Spinal cord (tissue), 10 donors: ENCODE results near the gene FAM3B. TPM values are rescaled to one million over a fixed set of nuclear protein-coding genes. Genes with fewer than 3 reads are reported as not detected.

Source experiments
- DNase-seq, 6 donors: peaks; one replicate each; pipeline versions ENCODE4 v3.0.0 to v3.0.0-alpha.2; 2013 to 2015; ENCODE audit warnings: low spot score in 6 of 6, low read depth in 4 of 6
- H3K27ac ChIP-seq: one replicate; pipeline ENCODE4 v1.5.1; 2013; ENCODE audit warnings: low read depth, low read length, control low read depth
- H3K27me3 ChIP-seq: one replicate; pipeline ENCODE4 v1.6.1; 2013; ENCODE audit warnings: low read length; ENCODE audit not compliant: control insufficient read depth, insufficient read depth
- H3K36me3 ChIP-seq: one replicate; pipeline ENCODE4 v1.6.1; 2013; ENCODE audit warnings: low read length; ENCODE audit not compliant: control insufficient read depth, insufficient read depth
- H3K4me1 ChIP-seq: one replicate; pipeline ENCODE4 v1.6.1; 2013; ENCODE audit warnings: low read length; ENCODE audit not compliant: control insufficient read depth, insufficient read depth
- H3K4me3 ChIP-seq: one replicate; pipeline ENCODE4 v1.5.1; 2013; ENCODE audit warnings: low read depth, low read length, control low read depth
- H3K9me3 ChIP-seq: one replicate; pipeline ENCODE4 v1.6.1; 2013; ENCODE audit warnings: low read length; ENCODE audit not compliant: control insufficient read depth, insufficient read depth
- WGBS: methylation state at CpG from one replicate; pipeline ENCODE4 v1.1.5; 2013; ENCODE audit warnings: missing lambda C conversion rate; ENCODE audit not compliant: insufficient coverage; 5-methylcytosine and 5-hydroxymethylcytosine counted together
- polyA plus RNA-seq, 2 donors: library from polyadenylated mRNA; unstranded; fragments of 120-200 nt; gene quantifications; one replicate each; pipeline ENCODE4 v1.2.1, GENCODE V29; 2013; ENCODE audit not compliant: insufficient read length in 2 of 2
- total RNA-seq, 2 donors: library from RNA; depleted of rRNA in 1 of 2; stranded (reverse); fragments of 120-200 nt in 1 of 2; fragments of >200 nt in 1 of 2; gene quantifications; one replicate each; pipeline versions ENCODE4 v1.2.3 to v1.2.4, GENCODE V29; 2013 to 2014
- donor health status: healthy.

Gene FAM3B
- total and polyA plus RNA-seq, 4 donors, result 0.24 to 1.7 (median 0.62) TPM

DNA sequence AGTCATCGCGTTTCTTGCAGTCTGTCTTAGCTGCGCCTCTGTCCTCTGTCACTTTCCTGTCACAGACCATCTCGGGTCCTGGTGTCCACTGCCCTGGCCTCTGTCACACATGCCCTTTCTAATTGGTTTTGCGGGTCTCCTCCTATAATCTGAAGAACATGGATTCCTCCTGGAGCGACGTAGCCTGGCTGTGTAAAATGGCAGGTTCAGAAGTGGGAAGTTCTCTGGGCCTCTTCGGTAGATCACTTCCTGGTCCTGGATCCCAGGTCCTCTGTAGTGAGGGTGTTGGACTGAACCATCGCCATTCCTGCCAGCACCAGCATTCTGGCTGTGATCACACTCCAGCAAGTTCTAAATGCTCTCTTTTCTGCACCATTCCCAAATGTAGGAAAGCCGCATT, 857 bp downstream of the FAM3B start:
- peaks cover 13% of the 10 kb centered on the region for H3K4me1 ChIP-seq
- H3K27ac ChIP-seq, result no peak overlapping the region
- no peaks in the 10 kb centered on the region for H3K9me3 ChIP-seq
- H3K4me3 ChIP-seq, result no peak overlapping the region
- peak in 1 of 6 donors; percentile 20 for DNase-seq
- 71% methylated on average over 7 of the region's 10 CpGs for WGBS
- peaks cover 23% of the 10 kb centered on the region for H3K27me3 ChIP-seq
- H3K36me3 ChIP-seq, result no peaks in the 10 kb centered on the region

DNA sequence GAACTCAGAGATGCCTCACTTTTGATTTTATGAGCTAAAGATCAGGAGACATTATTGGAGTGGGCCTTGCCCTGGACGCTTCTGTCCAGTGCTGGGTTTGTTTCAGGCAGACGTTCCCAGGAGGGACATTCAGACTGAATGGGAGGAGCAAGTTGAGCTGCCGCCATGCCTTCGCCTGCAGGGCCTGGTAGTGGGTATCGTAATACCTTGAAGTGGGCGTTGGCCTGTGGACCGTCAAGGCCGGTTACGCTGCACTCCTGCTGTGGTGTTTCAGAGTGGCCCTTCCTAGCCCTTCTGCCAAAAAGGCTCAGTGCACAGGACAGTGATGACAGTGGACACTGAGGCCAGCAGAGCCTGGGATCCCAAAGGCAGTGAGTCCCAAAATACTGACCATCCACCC, 1.6 kb downstream of the FAM3B start:
- no peak overlapping the region for H3K4me3 ChIP-seq
- no peak for DNase-seq
- H3K9me3 ChIP-seq, result no peaks in the 10 kb centered on the region
- peaks cover 13% of the 10 kb centered on the region for H3K4me1 ChIP-seq
- H3K36me3 ChIP-seq, result no peaks in the 10 kb centered on the region
- 92% methylated on average over 8 of the region's 9 CpGs for WGBS
- H3K27ac ChIP-seq, result no peak overlapping the region
- peaks cover 23% of the 10 kb centered on the region for H3K27me3 ChIP-seq

DNA sequence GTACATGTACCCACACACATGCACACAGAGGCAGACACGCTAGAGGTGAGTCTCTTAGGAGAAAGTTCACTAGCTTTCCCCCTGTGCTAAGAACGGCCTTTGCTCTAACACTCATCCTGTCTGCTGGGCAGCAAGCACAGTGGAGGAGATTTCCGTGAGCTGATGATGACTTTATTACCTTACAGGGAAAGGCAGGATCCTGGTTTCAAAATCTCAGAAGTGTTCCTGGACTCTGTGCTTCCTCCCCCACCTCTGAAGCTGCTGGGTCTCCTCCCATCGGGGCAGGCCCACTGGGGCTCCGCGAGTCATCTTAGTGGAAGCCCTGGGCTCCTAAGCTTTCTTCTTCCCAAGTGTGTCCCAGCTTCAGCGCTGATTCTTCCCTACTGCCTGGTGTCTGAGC, 2.7 kb downstream of the FAM3B start:
- no peak for DNase-seq
- no peaks in the 10 kb centered on the region for H3K9me3 ChIP-seq
- 90% methylated on average over 6 of the region's 7 CpGs for WGBS
- H3K36me3 ChIP-seq, result no peaks in the 10 kb centered on the region
- peaks cover 13% of the 10 kb centered on the region for H3K4me1 ChIP-seq
- no peak overlapping the region for H3K4me3 ChIP-seq
- peaks cover 23% of the 10 kb centered on the region for H3K27me3 ChIP-seq
- no peak overlapping the region for H3K27ac ChIP-seq

DNA sequence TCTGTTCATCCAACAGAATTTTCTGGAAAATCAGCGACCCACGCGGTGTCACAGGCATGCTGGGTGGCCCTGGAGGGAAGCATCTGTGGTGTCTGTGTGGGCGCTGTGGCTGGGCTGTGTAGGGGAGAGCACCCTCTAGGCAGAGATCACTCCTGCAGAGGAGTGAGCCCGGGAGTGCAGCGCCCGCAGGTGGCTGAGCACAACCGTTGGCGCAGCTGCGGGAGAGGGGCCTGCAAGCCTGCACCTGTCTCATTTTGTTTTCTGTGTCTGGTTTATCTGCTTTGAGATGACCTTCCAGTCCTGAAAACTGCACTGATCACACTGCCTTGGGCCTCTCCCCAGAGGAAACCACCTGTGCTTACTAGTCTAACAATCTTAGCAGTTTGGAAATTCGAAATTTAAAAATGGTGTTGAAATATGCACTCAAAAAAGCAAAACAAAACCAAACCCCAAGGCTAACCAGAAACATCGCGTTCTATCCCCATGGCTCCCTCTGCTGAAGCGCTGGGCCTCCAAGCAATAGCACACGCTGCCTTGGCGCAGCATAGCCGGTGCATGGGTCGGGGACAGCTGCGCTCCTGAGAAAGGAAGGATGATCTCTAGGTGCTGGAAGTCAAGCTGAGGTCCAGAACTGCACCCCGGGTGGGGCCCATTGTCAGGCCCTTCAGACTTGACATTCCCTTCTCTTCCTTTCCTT, 4.8 kb downstream of the FAM3B start:
- no peak for DNase-seq
- no peaks in the 10 kb centered on the region for H3K9me3 ChIP-seq
- peaks cover 9% of the 10 kb centered on the region for H3K4me1 ChIP-seq
- 82% methylated on average over 19 of the region's 20 CpGs for WGBS
- H3K27me3 ChIP-seq, result peaks cover 11% of the 10 kb centered on the region
- H3K36me3 ChIP-seq, result no peaks in the 10 kb centered on the region
- H3K4me3 ChIP-seq, result no peak overlapping the region
- H3K27ac ChIP-seq, result no peak overlapping the region

DNA sequence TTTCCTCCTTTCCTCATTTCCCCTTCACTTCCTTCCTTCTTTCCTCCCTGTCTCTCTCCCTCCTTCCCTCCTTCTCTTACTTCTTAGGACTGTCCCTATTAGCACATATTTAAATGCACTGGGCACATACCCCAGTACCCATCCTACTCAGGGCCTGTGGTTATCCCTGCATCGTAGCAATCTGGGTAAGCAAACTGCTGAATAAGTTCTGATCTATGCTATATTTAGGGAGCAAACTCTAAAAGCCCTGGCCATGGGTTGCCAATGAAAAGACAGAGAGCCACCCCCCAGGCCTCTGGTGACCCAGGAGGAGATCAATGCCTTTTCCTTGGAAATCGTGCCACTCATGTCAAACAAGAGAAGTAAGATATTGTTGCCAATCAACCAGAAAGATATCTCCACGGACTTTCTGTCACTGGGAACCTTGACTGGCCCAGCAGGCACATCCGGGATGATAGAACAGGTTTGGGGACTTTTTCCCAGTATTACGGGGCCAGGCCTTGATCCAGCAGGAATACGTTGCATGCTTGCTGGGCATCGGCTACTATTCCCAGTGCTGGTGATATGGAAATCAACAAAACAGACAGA, 5.4 kb downstream of the FAM3B start:
- Histone ChIP-seq H3K4me3 (no peak overlapping the region), H3K4me1 (peaks cover 3% of the 10 kb centered on the region)
- 86% methylated on average over 5 of the region's 7 CpGs for WGBS

DNA sequence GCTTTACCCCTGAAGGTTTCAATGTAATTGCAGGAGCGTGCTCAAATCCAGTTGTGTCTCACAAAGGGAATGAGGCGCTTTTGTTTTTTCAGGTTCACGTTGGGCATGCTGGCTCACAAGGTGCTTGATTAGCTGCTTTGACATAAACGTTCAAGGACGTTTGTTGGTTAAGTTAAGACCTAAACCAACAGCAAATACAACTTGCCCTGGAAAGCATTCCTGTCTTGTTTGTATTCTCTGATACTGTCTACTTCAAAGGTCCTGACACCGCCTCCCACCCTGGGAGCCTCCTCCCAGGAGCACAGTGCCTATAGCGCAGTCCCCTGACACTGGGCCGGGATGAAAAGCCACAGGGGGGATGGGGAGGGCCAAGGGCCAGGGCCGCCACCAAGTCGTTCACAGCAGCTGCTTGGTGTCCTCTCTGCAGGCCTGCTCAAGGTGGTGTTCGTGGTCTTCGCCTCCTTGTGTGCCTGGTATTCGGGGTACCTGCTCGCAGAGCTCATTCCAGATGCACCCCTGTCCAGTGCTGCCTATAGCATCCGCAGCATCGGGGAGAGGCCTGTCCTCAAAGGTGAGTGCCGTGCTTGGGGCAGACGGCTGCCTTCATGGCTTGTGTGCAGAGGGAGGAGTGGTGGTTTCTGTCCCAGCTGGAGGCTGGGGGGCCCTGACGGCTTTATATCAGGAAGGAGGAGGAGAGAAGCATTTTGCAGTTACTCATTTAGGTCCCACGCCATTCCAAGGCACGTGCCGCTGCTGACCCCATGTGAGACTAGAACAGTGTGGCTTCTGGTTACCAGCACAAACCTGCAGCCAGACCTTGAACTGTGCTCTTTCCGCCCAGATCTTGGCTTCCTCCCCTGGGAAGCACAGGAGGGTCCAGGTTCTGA, 6.1 kb downstream of the FAM3B start:
- Histone ChIP-seq H3K9me3 (no peaks in the 10 kb centered on the region), H3K27me3 (no peaks in the 10 kb centered on the region), H3K4me3 (no peak overlapping the region), H3K27ac (no peak overlapping the region), H3K4me1 (no peaks in the 10 kb centered on the region), H3K36me3 (no peaks in the 10 kb centered on the region)
- WGBS, result 77% methylated on average over 22 of the region's 23 CpGs
- DNase-seq, result no peak

More for the DNA sequence above, 5.4 kb downstream of the FAM3B start:
- Histone ChIP-seq H3K9me3 (no peaks in the 10 kb centered on the region), H3K36me3 (no peaks in the 10 kb centered on the region), H3K27ac (no peak overlapping the region), H3K27me3 (peaks cover 6% of the 10 kb centered on the region)
- no peak for DNase-seq

DNA sequence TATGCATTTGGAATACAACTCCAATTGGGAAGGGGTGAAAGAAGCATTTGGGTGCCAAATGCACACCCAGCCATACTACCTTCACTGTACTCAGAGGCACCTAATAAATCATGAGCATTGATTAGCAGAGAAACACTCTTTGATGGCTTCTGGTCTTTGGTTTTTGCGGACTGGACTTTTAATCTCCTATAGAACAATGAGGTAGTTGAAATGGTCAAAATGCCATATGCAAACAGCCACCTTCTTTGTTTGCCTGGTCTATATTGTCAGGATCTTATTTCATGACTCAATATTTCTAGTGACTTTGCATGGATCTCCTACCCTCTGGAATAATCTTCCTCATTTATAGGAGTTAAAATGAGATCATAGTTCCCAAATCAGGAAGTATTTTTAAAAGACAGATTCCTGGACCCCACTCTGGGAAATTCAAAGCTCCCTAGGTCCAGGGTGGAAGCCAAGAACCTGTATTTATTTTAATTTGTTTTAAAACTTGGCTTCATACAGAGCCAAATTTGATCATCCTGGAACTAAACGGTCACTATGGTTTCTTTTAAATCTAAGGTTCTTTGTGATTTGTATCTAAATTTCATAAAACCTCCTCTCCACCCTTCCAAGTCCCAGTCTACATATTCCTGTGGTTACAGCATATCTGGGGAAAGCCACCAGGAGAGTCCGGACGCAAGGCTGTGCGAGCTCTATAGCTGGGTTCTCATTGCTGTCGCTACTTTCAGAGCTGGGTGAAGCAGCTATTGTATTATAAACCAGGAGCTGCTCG, 8.7 kb downstream of the FAM3B start:
- Histone ChIP-seq H3K36me3 (no peaks in the 10 kb centered on the region), H3K9me3 (no peaks in the 10 kb centered on the region), H3K27ac (no peak overlapping the region), H3K27me3 (no peaks in the 10 kb centered on the region), H3K4me3 (no peak overlapping the region), H3K4me1 (no peaks in the 10 kb centered on the region)
- DNase-seq, result no peak
- 70% methylated on average over 2 of the region's 7 CpGs for WGBS

DNA sequence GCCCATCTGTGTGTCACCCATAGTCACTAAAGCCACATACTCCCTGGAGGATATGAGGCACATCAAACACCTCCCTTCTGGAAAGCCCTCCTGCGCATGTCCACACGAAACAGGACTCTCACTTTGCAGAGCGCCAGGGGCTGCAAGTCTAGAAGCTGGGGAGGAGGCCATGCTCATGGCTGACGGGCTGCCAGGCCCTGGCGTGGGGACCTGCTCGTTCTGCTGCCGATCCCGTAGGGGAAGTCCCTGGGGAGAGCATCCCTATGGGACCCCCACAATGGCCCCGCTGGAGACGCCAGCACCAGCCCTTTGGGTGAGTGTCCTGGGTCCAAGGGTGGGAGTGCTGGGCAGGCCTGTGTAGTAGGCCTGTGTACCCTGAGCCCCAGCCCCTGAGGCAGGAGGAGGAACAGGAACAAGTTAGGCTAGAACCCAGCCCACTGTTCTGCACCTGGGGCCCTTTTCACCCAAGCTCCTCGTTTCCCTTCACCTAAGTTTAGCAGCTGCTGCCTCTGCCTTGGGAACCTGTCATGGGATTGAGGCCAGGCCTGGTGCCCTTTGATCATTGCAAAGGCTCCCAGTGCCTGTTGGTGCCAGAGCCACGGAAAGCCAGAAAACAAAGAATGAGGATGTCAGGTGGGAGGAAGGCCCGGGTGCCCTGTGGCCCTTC, 9.9 kb downstream of the FAM3B start:
- DNase-seq, result no peak
- H3K36me3 ChIP-seq, result no peaks in the 10 kb centered on the region
- no peaks in the 10 kb centered on the region for H3K4me1 ChIP-seq
- no peaks in the 10 kb centered on the region for H3K9me3 ChIP-seq
- no peaks in the 10 kb centered on the region for H3K27me3 ChIP-seq
- WGBS, result 93% methylated on average over 11 of the region's 13 CpGs
- H3K27ac ChIP-seq, result no peak overlapping the region
- no peak overlapping the region for H3K4me3 ChIP-seq

DNA sequence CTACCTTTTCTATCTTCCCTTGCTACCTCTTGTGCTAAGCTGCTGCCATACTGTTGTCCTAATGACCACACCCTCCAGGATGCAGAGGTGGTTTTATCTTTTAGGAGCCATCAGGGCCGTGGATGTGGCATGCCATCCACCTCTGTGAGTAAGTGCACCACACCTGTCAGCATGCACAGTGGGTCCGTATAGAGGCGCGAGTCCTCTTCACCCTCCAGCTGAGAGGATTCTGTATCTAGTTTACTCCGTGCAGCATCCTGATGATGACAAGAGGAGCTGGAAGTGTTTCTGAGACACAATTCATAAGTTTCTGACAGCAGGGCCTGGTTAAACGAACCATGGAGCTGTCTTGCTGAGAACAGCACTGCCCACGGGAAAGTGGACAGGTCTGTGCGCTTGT, 11.2 kb downstream of the FAM3B start:
- no peaks in the 10 kb centered on the region for H3K4me1 ChIP-seq
- no peaks in the 10 kb centered on the region for H3K9me3 ChIP-seq
- WGBS, result 93% methylated on average over 8 of the region's 8 CpGs
- H3K27me3 ChIP-seq, result no peaks in the 10 kb centered on the region
- no peak overlapping the region for H3K4me3 ChIP-seq
- no peak for DNase-seq
- H3K36me3 ChIP-seq, result no peaks in the 10 kb centered on the region
- no peak overlapping the region for H3K27ac ChIP-seq
